GM12878 (cell line): Measurements from ENCODE around the gene PPP2R5C. TPM values are rescaled to one million over a fixed set of nuclear protein-coding genes. Genes with fewer than 3 reads are reported as not detected.

Source experiments
- ATAC-seq: fragments of 200-7000 bp; cut with Tn5 transposase; 3 replicates; pipeline ENCODE4 v1.9.1; 2020; ENCODE audit warnings: mild to moderate bottlenecking, moderate library complexity
- BruUV-seq: library from RNA; stranded (reverse); fragments of 400-500 nt; replicated peaks from 2 replicates; lab custom pipeline; 2021; lab: Mats Ljungman, UMichigan
- CTCF ChIA-PET: fragments of 300-600 bp; sonication (Branson Sonifier 250); formaldehyde crosslinking; extraction: SDS; loops from one replicate; lab custom pipeline; 2021; ENCODE audit warnings: inconsistent platforms; lab: Yijun Ruan, JAX
- POLR2A ChIA-PET: fragments of 350-600 bp; formaldehyde crosslinking; extraction: SDS; loops from one replicate; lab custom pipeline; 2021; ENCODE audit warnings: inconsistent platforms; lab: Charles Lee
- RAD21 ChIA-PET: fragments of 300-600 bp; sonication (Branson Sonifier 250); formaldehyde crosslinking; loops from one replicate; lab custom pipeline; 2023; ENCODE audit warnings: antibody characterized with exemption; ENCODE audit not compliant: unreplicated experiment; lab: Charles Lee
- SMC1A ChIA-PET: fragments of 300-600 bp; sonication (Branson Sonifier 250); formaldehyde crosslinking; loops from one replicate; lab custom pipeline; 2023; ENCODE audit not compliant: unreplicated experiment, uncharacterized antibody; lab: Charles Lee
- DNase-seq: peaks from one replicate; pipeline ENCODE4 v3.0.0-alpha.2; 2011; ENCODE audit warnings: low read depth, low spot score
- FAIRE-seq: peaks from 3 replicates; lab custom pipeline; 2011; peaks lifted over from hg19 to GRCh38; lab: Jason Lieb, UNC
- H2AFZ ChIP-seq: 2 replicates; pipeline ENCODE4 v1.6.0; 2011; ENCODE audit warnings: low read depth, low read length, control low read depth; ENCODE audit not compliant: control insufficient read depth
- H3K27ac ChIP-seq: 2 replicates; pipeline ENCODE4 v1.5.1; 2011; ENCODE audit warnings: control low read depth; ENCODE audit not compliant: control insufficient read depth, insufficient read depth
- H3K27me3 ChIP-seq, 2 experiments: replicated peaks in 1 of 2; 2 replicates each; pipeline versions ENCODE4 v1.6.0 to v1.6.1; 2011; ENCODE audit warnings: low read length in 1 of 2; ENCODE audit not compliant: control insufficient read depth in 2 of 2, insufficient read depth in 2 of 2
- H3K36me3 ChIP-seq, 2 experiments: 2 replicates each; pipeline ENCODE4 v1.5.1; 2011; ENCODE audit warnings: low read length in 1 of 2; ENCODE audit not compliant: control insufficient read depth in 2 of 2, insufficient read depth in 2 of 2
- H3K4me1 ChIP-seq: 2 replicates; pipeline ENCODE4 v1.6.1; 2011; ENCODE audit warnings: mild to moderate bottlenecking, low read length, moderate library complexity, mixed read lengths; ENCODE audit not compliant: control insufficient read depth, insufficient read depth
- H3K4me2 ChIP-seq: 2 replicates; pipeline ENCODE4 v1.6.0; 2011; ENCODE audit warnings: control low read depth; ENCODE audit not compliant: control insufficient read depth, insufficient read depth
- H3K4me3 ChIP-seq: fragments of 200-600 bp; sonication (generic); 2 replicates; pipeline ENCODE4 v1.5.1; 2016
- H3K79me2 ChIP-seq: 2 replicates; pipeline ENCODE4 v1.6.0; 2011; ENCODE audit warnings: low read length; ENCODE audit not compliant: control insufficient read depth, insufficient read depth
- H3K9ac ChIP-seq: 2 replicates; pipeline ENCODE4 v1.8.0; 2011; ENCODE audit warnings: low read length, control low read depth, mixed read lengths; ENCODE audit not compliant: control insufficient read depth, insufficient read depth
- H3K9me3 ChIP-seq: replicated peaks from 3 replicates; pipeline ENCODE4 v1.5.1; 2011; ENCODE audit warnings: mild to moderate bottlenecking, low read length; ENCODE audit not compliant: control insufficient read depth, insufficient read depth
- H4K20me1 ChIP-seq: 2 replicates; pipeline ENCODE4 v1.6.0; 2011; ENCODE audit not compliant: control insufficient read depth, insufficient read depth
- BRCA1 ChIP-seq: IDR thresholded peaks from 2 replicates; pipeline ENCODE4 v1.6.1; 2011; ENCODE audit warnings: low read depth, low read length, improper control_type of control experiment
- CBFB ChIP-seq: IDR thresholded peaks from 2 replicates; pipeline ENCODE4 v1.6.1; 2016; ENCODE audit warnings: antibody characterized with exemption, low read depth
- CEBPB ChIP-seq, 2 experiments: fragments of 150-350 bp in 1 of 2; IDR thresholded peaks; 2 replicates each; pipeline ENCODE4 v1.6.1; 2012 to 2014; ENCODE audit warnings: low read depth in 2 of 2, low read length in 2 of 2, borderline replicate concordance in 1 of 2, inconsistent platforms in 1 of 2
- EGR1 ChIP-seq, 2 experiments: IDR thresholded peaks; 1 replicate in 1 of 2; 2 replicates in 1 of 2; pipeline ENCODE4 v1.6.1; 2011 to 2012; ENCODE audit warnings: low read depth in 2 of 2, low read length in 2 of 2, borderline replicate concordance in 1 of 2, mild to moderate bottlenecking in 1 of 2, moderate library complexity in 1 of 2
- HDGF ChIP-seq: fragments of 450-650 bp; IDR thresholded peaks from 2 replicates; pipeline ENCODE4 v1.6.1; 2016; ENCODE audit warnings: antibody characterized with exemption
- IKZF2 ChIP-seq, 2 experiments: fragments of 450-650 bp; IDR thresholded peaks; 2 replicates each; pipeline ENCODE4 v1.6.1; 2017; ENCODE audit warnings: mild to moderate bottlenecking in 2 of 2, moderate library complexity in 2 of 2
- IRF3 ChIP-seq: fragments of 450-650 bp; IDR thresholded peaks from 2 replicates; pipeline ENCODE4 v1.6.1; 2014; ENCODE audit warnings: mild to moderate bottlenecking
- IRF4 ChIP-seq: IDR thresholded peaks from 2 replicates; pipeline ENCODE4 v1.6.1; 2011; ENCODE audit warnings: low read depth, low read length
- NFXL1 ChIP-seq: fragments of 450-650 bp; IDR thresholded peaks from 2 replicates; pipeline ENCODE4 v1.6.1; 2017; ENCODE audit warnings: antibody characterized with exemption, mild to moderate bottlenecking, borderline replicate concordance
- NR2C1 ChIP-seq: fragments of 450-650 bp; IDR thresholded peaks from 2 replicates; pipeline ENCODE4 v1.6.1; 2017; ENCODE audit warnings: antibody characterized with exemption, mild to moderate bottlenecking, moderate library complexity
- PAX5 ChIP-seq: IDR thresholded peaks from 2 replicates; pipeline ENCODE4 v1.6.1; 2011; ENCODE audit warnings: low read depth, low read length, borderline replicate concordance
- SIN3A ChIP-seq: IDR thresholded peaks from 2 replicates; pipeline ENCODE4 v1.6.1; 2012; ENCODE audit warnings: low read depth, low read length, improper control_type of control experiment
- SMAD5 ChIP-seq: IDR thresholded peaks from 2 replicates; pipeline ENCODE4 v1.6.1; 2016; ENCODE audit warnings: antibody characterized with exemption, low read depth
- SP1 ChIP-seq: IDR thresholded peaks from one replicate; pipeline ENCODE4 v1.6.1; 2011; ENCODE audit warnings: low read depth, low read length
- SUZ12 ChIP-seq: fragments of 200-600 bp; sonication (generic); IDR thresholded peaks from one replicate; pipeline ENCODE4 v1.6.1; 2018; ENCODE audit warnings: antibody characterized with exemption, mild to moderate bottlenecking; ENCODE audit not compliant: unreplicated experiment
- TCF12 ChIP-seq: IDR thresholded peaks from 2 replicates; pipeline ENCODE4 v1.6.1; 2011; ENCODE audit warnings: low read depth, mild to moderate bottlenecking, low read length
- ZBED1 ChIP-seq: IDR thresholded peaks from 2 replicates; pipeline ENCODE4 v1.6.1; 2016; ENCODE audit warnings: borderline replicate concordance
- ZSCAN29 ChIP-seq: fragments of 450-650 bp; IDR thresholded peaks from 2 replicates; pipeline ENCODE4 v1.6.1; 2017; ENCODE audit warnings: mild to moderate bottlenecking, moderate library complexity
- WGBS: methylation state at CpG from one replicate; pipeline ENCODE4 v1.1.6; 2016; ENCODE audit warnings: low lambda C conversion rate; ENCODE audit not compliant: insufficient replicate concordance, insufficient coverage; ENCODE audit errors: missing lambda C conversion rate; 5-methylcytosine and 5-hydroxymethylcytosine counted together
- in situ Hi-C: fragments of 300-500 bp; cut with MboI; formaldehyde crosslinking; loops from 9 replicates; pipeline ENCODE4 v1.14.3; 2018; ENCODE audit warnings: mixed read lengths
- intact Hi-C: fragments of 100-400 bp; cut with micrococcal nuclease; formaldehyde crosslinking; loops from one replicate; pipeline ENCODE4 v1.14.2; 2022; ENCODE audit not compliant: unreplicated experiment
- polyA plus RNA-seq, 11 experiments: library from polyadenylated mRNA; depleted of rRNA in 4 of 11; unstranded in 6 of 11; stranded (reverse) in 5 of 11; fragments of >200 nt; fragmentation: Nextera tagmentation in 4 of 11; fragmentation: Illumina TruSeq in 1 of 11; extraction: Ambion mirVana in 4 of 11; extraction: Trizol in 1 of 11; gene quantifications; 1 replicate in 1 of 11; 2 replicates in 10 of 11; pipeline versions ENCODE4 v1.2.1 to v1.2.3, GENCODE V29; 2011 to 2016; ENCODE audit warnings: inconsistent platforms in 2 of 11, missing spikeins in 2 of 11, low read depth in 1 of 11
- total RNA-seq, 4 experiments: library from RNA; depleted of rRNA in 3 of 4; stranded (reverse); fragments of >200 nt in 3 of 4; fragmentation: Illumina TruSeq in 1 of 4; extraction: Trizol in 1 of 4; gene quantifications; 2 replicates each; pipeline versions ENCODE4 v1.2.1 to v1.2.3, GENCODE V29; 2013 to 2021
- TF ChIP-seq, protein P1 (sequence below): fragments of 150-350 bp; IDR thresholded peaks from 2 replicates; pipeline ENCODE4 v1.6.1; 2016; ENCODE audit warnings: low read depth, low read length
- TF ChIP-seq, protein P2 (sequence below): fragments of 450-650 bp; IDR thresholded peaks from 2 replicates; pipeline ENCODE4 v1.6.1; 2016; ENCODE audit warnings: mild to moderate bottlenecking

Gene PPP2R5C
- total and polyA plus RNA-seq, 10 of the 15 experiments (the other 5 are each of a cell fraction or from before 2014, with no cell fraction given) = 106 to 199 (median 144) TPM

DNA sequence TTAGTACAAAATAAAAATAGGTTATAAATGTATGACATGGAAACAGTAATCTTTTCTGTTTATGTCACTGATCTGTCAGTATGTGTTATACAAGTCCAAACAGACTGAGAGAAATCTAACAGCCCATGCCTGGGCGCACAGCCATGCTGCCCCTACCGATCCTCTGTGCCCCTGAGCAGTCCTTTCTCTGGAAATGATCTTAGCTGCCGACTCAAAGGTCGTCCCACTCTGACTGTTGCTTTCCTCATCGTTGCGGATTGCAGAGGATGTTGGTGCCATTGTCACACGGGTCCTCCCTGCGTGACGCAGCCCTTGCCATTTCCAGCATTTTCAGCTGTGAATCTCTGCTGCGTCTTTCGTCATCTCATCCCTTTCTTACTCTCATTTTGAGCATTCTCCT is 119.9 kb downstream of the PPP2R5C start:
- peaks cover 31% of the 10 kb centered on the region for H3K4me1 ChIP-seq
- H3K9me3 ChIP-seq = no peaks in the 10 kb centered on the region; the same call in 2 of the 3 replicates
- FAIRE-seq (no peak), ATAC-seq (no peak), DNase-seq (no peak)
- ChIA-PET SMC1A (no interaction called here), CTCF (no interaction called here), POLR2A (no interaction called here), RAD21 (no interaction called here)
- no peak overlapping the region for H3K4me2 ChIP-seq
- BruUV-seq = no TSS peak
- H3K79me2 ChIP-seq = peaks cover 33% of the 10 kb centered on the region
- no peak overlapping the region for H2AFZ ChIP-seq
- no peaks in the 10 kb centered on the region for H3K27me3 ChIP-seq
- H3K36me3 ChIP-seq = peaks cover 25 to 27% of the 10 kb centered on the region in 2 experiments
- 97% methylated on average over 11 of the region's 11 CpGs for WGBS
- in situ Hi-C loops = no loop called here
- H3K27ac ChIP-seq = no peak overlapping the region
- H3K4me3 ChIP-seq = no peak overlapping the region
- intact Hi-C loops = no loop called here
- no peak for TF ChIP-seq CBFB
- no peak for TF ChIP-seq HDGF
- no peak for TF ChIP-seq NFXL1
- no peak for TF ChIP-seq SUZ12
- TF ChIP-seq, protein P1, sequence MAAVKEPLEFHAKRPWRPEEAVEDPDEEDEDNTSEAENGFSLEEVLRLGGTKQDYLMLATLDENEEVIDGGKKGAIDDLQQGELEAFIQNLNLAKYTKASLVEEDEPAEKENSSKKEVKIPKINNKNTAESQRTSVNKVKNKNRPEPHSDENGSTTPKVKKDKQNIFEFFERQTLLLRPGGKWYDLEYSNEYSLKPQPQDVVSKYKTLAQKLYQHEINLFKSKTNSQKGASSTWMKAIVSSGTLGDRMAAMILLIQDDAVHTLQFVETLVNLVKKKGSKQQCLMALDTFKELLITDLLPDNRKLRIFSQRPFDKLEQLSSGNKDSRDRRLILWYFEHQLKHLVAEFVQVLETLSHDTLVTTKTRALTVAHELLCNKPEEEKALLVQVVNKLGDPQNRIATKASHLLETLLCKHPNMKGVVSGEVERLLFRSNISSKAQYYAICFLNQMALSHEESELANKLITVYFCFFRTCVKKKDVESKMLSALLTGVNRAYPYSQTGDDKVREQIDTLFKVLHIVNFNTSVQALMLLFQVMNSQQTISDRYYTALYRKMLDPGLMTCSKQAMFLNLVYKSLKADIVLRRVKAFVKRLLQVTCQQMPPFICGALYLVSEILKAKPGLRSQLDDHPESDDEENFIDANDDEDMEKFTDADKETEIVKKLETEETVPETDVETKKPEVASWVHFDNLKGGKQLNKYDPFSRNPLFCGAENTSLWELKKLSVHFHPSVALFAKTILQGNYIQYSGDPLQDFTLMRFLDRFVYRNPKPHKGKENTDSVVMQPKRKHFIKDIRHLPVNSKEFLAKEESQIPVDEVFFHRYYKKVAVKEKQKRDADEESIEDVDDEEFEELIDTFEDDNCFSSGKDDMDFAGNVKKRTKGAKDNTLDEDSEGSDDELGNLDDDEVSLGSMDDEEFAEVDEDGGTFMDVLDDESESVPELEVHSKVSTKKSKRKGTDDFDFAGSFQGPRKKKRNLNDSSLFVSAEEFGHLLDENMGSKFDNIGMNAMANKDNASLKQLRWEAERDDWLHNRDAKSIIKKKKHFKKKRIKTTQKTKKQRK = no peak
- TF ChIP-seq SMAD5 = no peak
- no peak for TF ChIP-seq BRCA1
- no peak for TF ChIP-seq ZBED1
- TF ChIP-seq ZSCAN29 = no peak
- TF ChIP-seq SP1 = no peak
- no peak for TF ChIP-seq CEBPB (IDR thresholded peaks at IDR 0.05; ENCODE audit: borderline replicate concordance in 1 of 2, low read depth in 2 of 2, low read length in 2 of 2)
- TF ChIP-seq TCF12 = no peak
- no peak for TF ChIP-seq EGR1 (IDR thresholded peaks at IDR 0.05; ENCODE audit: borderline replicate concordance in 1 of 2, low read depth in 2 of 2, low read length in 2 of 2)
- no peak for TF ChIP-seq IRF4
- TF ChIP-seq, protein P2, sequence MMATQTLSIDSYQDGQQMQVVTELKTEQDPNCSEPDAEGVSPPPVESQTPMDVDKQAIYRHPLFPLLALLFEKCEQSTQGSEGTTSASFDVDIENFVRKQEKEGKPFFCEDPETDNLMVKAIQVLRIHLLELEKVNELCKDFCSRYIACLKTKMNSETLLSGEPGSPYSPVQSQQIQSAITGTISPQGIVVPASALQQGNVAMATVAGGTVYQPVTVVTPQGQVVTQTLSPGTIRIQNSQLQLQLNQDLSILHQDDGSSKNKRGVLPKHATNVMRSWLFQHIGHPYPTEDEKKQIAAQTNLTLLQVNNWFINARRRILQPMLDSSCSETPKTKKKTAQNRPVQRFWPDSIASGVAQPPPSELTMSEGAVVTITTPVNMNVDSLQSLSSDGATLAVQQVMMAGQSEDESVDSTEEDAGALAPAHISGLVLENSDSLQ = no peak
- TF ChIP-seq NR2C1 = no peak
- no peak for TF ChIP-seq IKZF2 (IDR thresholded peaks at IDR 0.05)
- TF ChIP-seq PAX5 = no peak
- no peak for TF ChIP-seq SIN3A
- TF ChIP-seq IRF3 = no peak
- H3K9ac ChIP-seq = no peak overlapping the region
- H4K20me1 ChIP-seq = no peaks in the 10 kb centered on the region; the same call in 1 of the 2 replicates
